ENCODE results near the gene LARP4B. TPM values are rescaled to one million over a fixed set of nuclear protein-coding genes. Genes with fewer than 3 reads are reported as not detected.

LARP4B gene
- polyA plus RNA-seq, 1 donor (not counting 4 experiments of a cell fraction or from before 2014, with no cell fraction given), result 39.4 TPM

DNA sequence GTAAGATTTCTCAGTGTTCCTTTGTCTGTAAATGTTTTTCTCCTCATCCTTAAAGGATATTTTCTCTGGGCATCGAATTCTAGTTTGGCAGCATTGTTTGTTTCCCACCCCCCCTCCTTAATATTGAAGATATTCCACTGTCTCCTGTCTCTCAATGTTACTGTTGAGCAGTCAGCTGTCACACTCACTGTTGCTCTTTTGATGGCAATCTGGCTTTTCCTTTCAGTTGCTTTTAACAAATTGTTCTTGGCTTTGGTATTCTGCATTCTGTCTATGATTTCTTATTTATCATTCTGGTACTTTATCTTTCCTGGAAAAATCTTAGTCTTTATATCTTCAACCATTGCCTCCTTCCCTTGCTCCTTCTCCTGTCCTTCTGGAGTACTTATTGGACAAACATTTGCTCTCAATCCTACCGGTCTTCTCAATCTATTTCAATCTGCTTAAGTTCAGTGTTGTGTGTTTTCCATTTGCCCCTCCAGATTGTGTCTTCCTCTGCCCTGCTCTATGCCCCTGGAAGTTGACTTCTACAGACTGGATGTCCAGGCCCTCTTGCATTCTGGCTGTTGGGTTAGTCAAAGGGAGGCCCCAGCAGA is 47.4 kb upstream of the LARP4B start:
- H3K27me3 ChIP-seq (ENCODE audit: control insufficient read depth, extremely low read depth, insufficient read depth, low read length), result no peaks in the 10 kb centered on the region
- no peaks in the 10 kb centered on the region for H3K36me3 ChIP-seq (ENCODE audit: control insufficient read depth in 2 of 2, extremely low read depth in 1 of 2, insufficient read depth in 2 of 2, low read length in 2 of 2)
- no peak for TF ChIP-seq CTCF (optimal IDR thresholded peaks at IDR 0.05 in 1 of 3, IDR thresholded peaks at IDR 0.05 in 1 of 3, conservative IDR thresholded peaks at IDR 0.05 in 1 of 3; ENCODE audit: extremely low read depth in 1 of 3, insufficient read depth in 2 of 3, low read length in 3 of 3)
- no peak for TF ChIP-seq EZH2 (IDR thresholded peaks at IDR 0.05; ENCODE audit: low read length)
- no peak for DNase-seq (ENCODE audit: low read depth, low spot score)
- H3K4me2 ChIP-seq (ENCODE audit: control insufficient read depth, extremely low read depth, insufficient read depth, low read depth, low read length), result no peak overlapping the region
- no peak for FAIRE-seq
- no peaks in the 10 kb centered on the region for H3K79me2 ChIP-seq (ENCODE audit: control insufficient read depth, insufficient read depth, low read length)
- peaks cover 14% of the 10 kb centered on the region for H3K9me3 ChIP-seq (ENCODE audit: control insufficient read depth, low read depth, low read length)
- H3K4me3 ChIP-seq (ENCODE audit: control insufficient read depth in 2 of 3, extremely low read depth in 1 of 3, insufficient read depth in 2 of 3, low read depth in 1 of 3, low read length in 3 of 3), result no peak overlapping the region
- dilution Hi-C loops (cut with MboI; ENCODE audit: extremely low pct_ligation_motif_present, low sequenced_read_pairs), result no loop called here
- no peak overlapping the region for H3K27ac ChIP-seq (ENCODE audit: control insufficient read depth, insufficient read depth, low read length)
- H2AFZ ChIP-seq (ENCODE audit: control insufficient read depth, low read length), result no peak overlapping the region
- H3K4me1 ChIP-seq (ENCODE audit: control insufficient read depth, extremely low read depth, insufficient read depth, low read length), result peaks cover 2% of the 10 kb centered on the region
- no peaks in the 10 kb centered on the region for H3K9me1 ChIP-seq (ENCODE audit: control insufficient read depth, extremely low read depth, insufficient read depth, low read length)
- no peaks in the 10 kb centered on the region for H4K20me1 ChIP-seq (ENCODE audit: control insufficient read depth, extremely low read depth, insufficient read depth, low read length)
- no peak overlapping the region for H3K9ac ChIP-seq (ENCODE audit: control insufficient read depth, extremely low read depth, insufficient read depth, low read length)

DNA sequence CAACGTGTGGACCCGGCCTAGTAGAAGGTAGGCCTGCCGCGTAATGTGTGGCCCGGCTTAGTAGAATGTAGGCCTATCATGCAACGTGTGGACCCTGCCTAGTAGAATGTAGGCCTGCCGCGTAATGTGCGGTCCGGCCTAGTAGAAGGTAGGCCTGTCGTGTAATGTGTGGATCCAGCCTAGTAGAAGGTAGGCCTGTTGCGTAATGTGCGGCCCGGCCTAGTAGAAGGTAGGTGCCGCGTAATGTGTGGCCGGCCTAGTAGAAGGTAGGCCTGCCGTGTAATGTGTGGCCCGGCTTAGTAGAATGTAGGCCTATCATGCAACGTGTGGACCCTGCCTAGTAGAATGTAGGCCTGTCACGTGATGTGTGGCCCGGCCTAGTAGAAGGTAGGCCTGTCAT is 44.8 kb upstream of the LARP4B start:
- H4K20me1 ChIP-seq (ENCODE audit: control insufficient read depth, extremely low read depth, insufficient read depth, low read length), result no peaks in the 10 kb centered on the region
- H3K9me1 ChIP-seq (ENCODE audit: control insufficient read depth, extremely low read depth, insufficient read depth, low read length), result no peaks in the 10 kb centered on the region
- H3K4me2 ChIP-seq (ENCODE audit: control insufficient read depth, extremely low read depth, insufficient read depth, low read depth, low read length), result no peak overlapping the region
- H3K9me3 ChIP-seq (ENCODE audit: control insufficient read depth, low read depth, low read length), result peaks cover 14% of the 10 kb centered on the region
- no peaks in the 10 kb centered on the region for H3K27me3 ChIP-seq (ENCODE audit: control insufficient read depth, extremely low read depth, insufficient read depth, low read length)
- no peak overlapping the region for H3K9ac ChIP-seq (ENCODE audit: control insufficient read depth, extremely low read depth, insufficient read depth, low read length)
- H2AFZ ChIP-seq (ENCODE audit: control insufficient read depth, low read length), result no peak overlapping the region
- H3K36me3 ChIP-seq (ENCODE audit: control insufficient read depth in 2 of 2, extremely low read depth in 1 of 2, insufficient read depth in 2 of 2, low read length in 2 of 2), result no peaks in the 10 kb centered on the region
- DNase-seq (ENCODE audit: low read depth, low spot score) (no peak), FAIRE-seq (no peak)
- no peak for TF ChIP-seq CTCF (optimal IDR thresholded peaks at IDR 0.05 in 1 of 3, IDR thresholded peaks at IDR 0.05 in 1 of 3, conservative IDR thresholded peaks at IDR 0.05 in 1 of 3; ENCODE audit: extremely low read depth in 1 of 3, insufficient read depth in 2 of 3, low read length in 3 of 3)
- TF ChIP-seq EZH2 (IDR thresholded peaks at IDR 0.05; ENCODE audit: low read length), result no peak
- H3K79me2 ChIP-seq (ENCODE audit: control insufficient read depth, insufficient read depth, low read length), result no peaks in the 10 kb centered on the region
- H3K27ac ChIP-seq (ENCODE audit: control insufficient read depth, insufficient read depth, low read length), result no peak overlapping the region
- H3K4me1 ChIP-seq (ENCODE audit: control insufficient read depth, extremely low read depth, insufficient read depth, low read length), result no peaks in the 10 kb centered on the region
- dilution Hi-C loops (cut with MboI; ENCODE audit: extremely low pct_ligation_motif_present, low sequenced_read_pairs), result no loop called here
- no peak overlapping the region for H3K4me3 ChIP-seq (ENCODE audit: control insufficient read depth in 2 of 3, extremely low read depth in 1 of 3, insufficient read depth in 2 of 3, low read depth in 1 of 3, low read length in 3 of 3)
